ENCODE measurements around the gene ZNF500.

Gene ZNF500

DNA sequence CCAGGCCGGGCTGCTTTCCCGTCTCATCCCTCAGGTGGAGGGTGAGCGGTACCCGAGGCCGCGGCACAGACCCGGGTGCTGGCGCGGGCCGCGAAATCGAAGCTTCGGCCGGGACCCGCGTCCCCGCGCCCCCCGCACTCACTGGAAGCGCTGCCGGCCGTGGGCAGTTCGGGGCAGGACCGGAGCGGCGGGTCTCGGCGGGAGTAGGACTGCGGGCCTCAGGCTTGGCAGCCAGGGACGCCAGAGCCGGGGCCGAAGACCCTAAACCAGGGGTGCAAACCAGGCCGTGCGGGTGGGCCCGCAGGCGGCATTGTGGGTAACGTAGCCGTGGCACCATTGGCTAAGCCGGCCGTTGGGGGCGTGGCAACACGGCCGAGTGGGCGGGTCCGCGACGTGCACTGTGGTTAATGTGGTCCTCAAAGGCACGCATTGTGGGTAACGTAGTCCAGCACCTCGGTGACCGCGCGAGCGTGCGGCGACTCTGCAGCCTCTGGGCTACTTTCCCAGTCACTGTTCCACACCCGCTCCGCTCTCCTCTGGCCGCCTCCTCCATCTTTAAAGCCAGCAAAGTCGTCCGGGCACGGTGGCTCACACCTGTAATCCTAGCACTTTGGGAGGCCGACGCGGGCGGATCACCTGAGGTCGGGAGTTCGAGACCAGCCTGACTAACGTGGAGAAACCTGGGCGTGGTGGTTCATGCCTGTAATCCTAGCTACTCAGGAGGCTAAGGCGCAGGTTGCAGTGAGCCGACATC is at the start of gene ZNF500:
TSS of gene ZNF500 (minus strand) at position 288 of the 754 bp plus-strand sequence. CDS start 1,184 bp downstream, outside the sequence.
- peak; percentile 94 for DNase-seq

DNA sequence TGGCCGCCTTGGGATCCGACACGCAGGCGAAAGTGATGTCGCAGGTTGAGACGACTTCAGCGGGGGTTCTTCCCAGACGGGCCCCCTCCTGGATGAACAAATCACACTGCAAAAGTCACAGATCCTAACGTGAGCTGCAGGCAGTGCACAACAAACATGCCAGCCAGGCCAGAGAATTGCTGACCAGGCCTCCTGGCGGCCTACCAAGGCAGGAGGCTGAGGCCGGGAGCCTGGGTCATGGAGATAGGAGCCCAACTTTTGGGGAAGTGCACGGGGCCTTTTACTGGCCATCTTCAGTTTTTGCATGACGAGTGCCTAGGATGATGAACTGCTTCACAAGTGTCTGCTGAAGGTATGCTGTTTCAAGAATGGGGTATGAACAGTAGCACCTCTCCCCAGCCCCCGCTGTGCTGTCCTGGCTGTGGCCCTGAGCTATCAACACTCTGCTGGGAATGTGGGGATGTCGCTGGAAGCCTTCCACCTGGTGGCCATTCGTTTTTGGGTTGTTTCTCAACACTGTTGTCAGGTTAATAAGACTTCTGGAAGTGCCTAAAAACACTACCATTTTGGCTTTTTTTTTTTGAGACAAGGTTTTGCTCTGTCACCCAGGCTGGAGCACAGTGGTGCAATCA is 47.7 kb upstream of the ZNF500 start:
- DNase-seq, result no peak

DNA sequence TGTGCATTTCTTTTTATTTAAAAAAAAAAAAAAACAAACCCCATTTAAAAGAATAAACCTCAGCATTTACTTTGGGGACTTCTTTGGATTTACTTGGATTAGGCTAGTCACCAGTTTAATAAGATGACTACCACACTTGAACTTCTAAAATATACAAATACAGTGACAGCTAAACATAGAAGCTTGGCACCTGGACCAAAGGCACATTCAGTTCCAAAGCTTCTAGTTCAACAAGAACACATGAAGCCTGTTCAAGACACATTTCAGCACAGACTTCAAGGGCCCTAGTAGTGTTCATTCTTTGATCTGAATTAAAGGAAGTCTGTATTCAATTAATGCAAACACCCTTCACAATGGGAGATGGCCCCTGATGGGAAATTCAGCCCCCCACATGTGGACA is 47.1 kb upstream of the ZNF500 start:
- no peak for DNase-seq

DNA sequence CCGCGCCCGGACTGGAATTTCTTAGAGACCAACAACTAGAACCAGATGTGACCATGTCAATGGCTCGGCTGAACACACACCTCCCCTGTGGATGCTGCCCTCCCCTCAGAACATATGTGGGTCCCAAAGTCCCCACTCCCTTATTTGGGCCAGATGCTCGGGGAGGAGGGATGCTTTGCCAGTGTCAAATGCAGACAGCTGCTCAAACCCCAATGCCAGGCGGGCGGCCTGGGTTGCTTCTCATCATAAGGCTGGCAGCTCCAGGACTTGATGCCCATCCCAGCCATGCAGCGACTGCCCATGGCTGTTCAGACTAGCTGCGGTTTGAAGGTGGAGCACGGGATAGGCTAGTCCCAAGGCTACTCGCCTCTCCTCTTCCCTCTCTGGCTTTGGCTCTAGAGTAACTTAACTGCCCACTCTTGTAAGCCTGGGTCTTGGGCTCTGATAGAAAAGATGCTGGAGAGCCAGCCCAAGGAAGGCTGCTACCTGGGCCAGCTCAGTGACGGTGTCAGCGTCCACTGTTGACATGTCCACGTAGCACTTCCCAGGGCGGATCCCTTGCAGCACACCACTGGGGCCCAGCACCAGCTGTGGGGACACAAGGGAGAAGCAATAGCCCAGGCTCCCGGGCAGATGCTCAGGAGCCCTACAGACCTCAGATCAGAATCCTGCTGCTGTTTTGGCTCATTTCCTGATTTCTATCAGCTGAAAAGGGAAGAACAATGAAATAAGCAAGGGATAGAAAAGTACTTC is 46.5 kb upstream of the ZNF500 start:
- DNase-seq, result no peak

DNA sequence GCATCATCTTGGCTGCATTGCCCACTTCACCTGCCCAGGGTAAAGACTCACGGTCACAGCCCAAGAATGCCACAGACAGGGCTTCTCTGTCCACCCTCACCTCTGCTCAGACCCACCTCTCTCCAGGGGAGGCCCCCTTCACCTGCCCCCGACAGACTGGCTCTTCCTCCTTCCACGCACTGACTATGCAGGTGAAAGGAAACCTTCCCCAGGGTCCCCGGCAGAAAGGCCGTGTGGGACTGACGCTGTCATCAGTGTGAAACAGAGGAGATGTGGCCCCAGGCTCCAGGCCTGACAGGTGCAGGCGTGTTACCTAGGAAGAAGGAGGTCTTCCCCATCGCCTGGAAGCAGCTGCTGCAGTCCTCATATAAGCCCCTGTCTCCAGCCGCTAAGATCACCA is 44.8 kb upstream of the ZNF500 start:
- DNase-seq, result no peak

DNA sequence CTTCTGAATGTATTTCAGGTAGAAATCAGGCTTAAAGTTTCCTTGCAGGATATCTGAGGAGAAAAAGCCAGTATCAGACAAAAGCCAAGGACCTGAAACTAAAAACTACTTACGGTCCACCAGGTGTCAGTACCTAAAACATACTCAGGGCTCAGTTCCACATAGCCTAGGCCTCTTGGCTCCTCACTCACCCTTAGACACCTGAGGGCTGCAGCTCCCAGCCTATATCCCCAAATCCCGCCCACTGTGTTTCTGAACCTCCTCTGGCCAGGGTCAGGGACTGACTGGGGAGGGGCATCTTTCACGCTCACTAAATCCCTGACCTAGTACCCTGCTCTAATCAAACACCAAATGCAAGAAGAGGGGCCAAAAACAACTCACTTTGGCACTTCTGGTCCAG is 44.3 kb upstream of the ZNF500 start:
- DNase-seq, result no peak

- DNase-seq, result no peak
Measured at GRCh38 chr16:4806280-4806679, 39.3 kb upstream of the ZNF500 start.

GRCh38 chr16:4805231-4805630 is 38.3 kb upstream of the ZNF500 start:
- DNase-seq, result no peak

- no peak for DNase-seq
Measured at GRCh38 chr16:4803898-4804762, 37.2 kb upstream of the ZNF500 start.

DNA sequence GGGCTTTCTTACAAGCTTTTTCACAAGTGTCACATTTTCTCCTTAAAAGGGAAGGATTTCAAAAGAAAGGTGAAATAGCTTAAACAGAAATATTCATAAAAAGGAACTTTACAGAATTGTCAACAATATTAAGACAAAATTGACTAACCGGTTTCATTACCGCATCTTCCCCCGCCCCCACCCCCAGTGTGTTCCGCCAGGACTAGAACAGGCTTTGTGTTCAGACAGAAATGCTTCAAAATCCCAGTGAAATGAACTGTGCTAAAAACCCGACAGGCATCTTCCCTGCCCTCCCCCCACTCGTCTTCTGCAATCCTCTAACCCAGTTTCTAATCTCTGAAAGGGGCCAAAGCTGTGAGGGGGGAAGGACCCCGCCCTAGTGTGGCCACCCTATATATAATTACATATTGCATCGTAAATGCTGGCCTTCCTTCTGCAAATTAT is 36.5 kb upstream of the ZNF500 start:
- peak; percentile 50 for DNase-seq

- DNase-seq, result peak; percentile 85
Measured at GRCh38 chr16:4802659-4803287, 35.8 kb upstream of the ZNF500 start.

DNA sequence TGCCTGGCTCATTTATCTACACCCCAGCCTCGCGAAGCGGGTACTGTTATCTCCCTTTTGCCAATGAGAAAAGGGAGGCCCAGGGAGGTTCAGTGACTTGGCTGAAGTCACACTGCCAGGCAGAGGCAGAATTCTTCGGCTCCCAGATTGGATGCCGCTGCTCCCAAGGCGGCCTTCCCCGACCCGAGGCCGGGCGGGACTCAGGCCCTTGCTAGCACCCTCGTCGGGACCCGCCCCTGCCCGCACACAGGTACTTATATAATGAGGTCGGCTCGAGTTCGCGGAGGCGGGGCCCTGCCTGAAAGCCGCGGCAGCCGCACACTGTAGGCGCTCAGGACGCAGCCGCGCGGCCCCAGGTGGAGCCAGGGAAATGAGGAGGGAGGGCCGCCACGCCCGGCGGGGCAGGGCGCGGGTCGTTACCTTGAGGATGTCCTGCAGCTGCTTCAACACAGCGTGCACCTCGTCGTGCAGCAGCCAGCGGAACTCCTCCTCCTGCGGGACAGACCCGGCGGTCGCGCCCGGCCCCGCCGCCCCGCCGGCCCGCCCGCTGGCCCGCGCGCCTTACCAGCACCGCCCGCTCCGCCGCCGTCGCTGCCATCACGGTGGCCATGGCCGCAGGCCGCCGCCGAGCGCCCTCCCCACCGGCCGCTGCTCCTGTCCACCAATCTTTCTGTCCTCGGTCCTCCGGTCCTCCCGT is 35.1 kb upstream of the ZNF500 start, which contains the start of gene ROGDI:
TSS of gene ROGDI (minus strand) at position 672 of the 697 bp plus-strand sequence. CDS start at position 610, 62 bp downstream.
- DNase-seq, result peak; percentile 41

DNA sequence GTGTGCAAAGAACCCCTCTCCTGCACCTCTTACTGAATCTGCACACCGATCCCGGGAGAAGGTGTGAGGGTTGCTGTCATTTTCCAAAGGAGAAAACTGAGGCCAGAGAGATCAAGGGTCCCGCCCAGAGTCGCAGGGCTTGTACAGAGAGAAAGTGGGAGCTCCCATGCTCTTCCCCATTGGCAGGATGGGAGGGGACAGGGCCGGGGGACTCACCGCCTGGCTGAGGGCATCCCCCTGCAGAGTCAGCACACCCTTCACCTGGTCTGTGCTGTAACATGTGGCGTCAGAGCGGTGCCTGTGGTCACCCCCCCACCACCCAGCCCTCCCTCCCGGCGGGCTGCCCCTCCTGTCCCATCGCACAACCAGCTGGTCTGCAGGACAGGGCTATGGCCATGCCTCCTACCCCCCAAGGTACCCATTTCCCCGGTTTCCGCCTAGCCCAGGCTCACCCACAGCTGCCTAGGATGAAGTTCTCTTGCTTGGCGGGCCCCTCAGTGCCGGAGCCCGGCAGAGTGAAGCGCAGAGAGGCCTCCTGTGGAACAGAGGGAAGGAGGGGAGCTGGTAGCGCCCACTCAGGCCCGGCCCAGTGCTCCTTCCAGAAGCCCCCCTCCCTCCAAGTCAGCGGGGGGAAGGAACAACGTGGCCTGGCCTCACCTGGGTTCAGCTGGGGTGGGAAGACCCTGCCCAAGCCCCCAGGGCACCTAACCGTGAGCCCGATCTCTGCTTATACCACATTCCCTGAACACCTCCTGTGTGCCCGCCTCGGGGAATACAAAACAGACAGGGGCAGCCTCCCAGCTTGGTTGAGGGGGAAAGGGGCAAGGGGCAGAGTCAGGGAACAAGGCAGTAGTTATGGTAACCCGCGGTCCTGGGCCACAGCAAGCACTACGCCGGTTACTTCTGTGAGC is 34.3 kb upstream of the ZNF500 start:
- no peak for DNase-seq

DNA sequence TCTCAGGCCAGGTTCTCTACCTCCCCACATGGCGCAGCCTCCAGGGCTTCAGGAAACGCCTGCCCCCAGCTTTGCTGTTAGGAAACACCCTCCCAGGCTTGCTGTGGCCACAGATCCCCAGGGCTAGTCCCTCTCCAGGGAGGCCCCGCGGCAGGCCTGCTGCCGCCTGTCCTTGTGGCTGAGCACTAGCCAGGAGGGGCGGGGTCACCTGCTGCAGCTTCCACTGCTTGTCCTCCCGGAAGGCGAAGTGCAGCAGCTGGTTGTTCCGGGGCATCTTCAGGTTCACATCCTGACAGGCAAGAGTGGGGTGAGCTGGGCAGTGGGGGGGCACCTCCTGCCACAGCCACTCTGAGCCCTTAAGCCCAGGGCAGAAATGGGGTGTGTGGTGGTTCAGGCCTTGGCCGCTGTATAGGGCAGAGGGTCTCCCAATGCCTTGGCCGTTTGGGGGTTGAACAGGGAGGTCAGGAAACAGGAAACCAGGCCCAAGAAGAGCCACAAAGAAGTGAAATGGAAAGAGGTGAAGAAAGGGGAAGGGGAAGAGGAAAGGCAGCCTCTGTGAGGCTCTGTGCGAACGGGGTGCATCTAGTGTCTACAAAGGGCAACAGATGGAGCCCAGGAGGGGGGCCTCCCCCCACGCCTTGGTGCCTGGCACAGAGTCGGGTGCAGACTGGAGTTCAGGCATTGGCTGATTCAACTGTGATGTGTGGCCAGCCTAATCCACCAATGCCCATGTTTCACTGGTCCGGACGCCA is 33.5 kb upstream of the ZNF500 start:
- DNase-seq, result peak; percentile 85

DNA sequence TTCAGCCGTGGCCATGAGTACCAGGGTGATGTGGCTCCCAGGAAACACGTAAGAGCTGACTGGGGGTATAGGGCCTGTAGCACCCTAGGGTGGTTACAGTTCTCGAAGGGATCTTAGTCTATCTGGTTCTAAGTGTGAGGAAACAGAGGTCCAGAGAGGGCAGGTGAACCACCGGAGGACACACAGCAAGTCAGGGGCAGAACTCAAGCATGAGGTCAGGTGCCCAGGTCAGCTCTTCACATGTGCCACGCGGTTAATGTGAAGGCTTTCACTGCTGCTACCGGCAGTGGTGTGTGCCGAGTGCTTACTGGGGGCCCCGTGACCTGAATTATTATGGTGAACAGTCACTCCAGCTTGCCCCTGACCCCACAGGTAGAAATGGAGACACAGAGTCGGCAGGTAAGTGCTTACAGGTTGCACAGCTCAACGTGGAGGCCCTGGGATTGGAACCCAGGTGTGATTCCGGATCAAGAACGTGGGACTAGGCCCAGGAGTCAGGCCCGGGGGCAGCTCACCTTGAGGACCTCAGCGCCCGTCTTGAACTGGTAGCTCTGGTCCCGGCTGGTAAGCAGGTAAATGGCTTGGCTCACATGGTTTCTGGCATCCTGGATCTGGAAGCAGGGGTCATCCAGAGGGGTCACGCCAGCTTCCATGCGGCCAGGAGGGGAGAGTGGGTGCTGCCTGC is 32.4 kb upstream of the ZNF500 start:
- no peak for DNase-seq

DNA sequence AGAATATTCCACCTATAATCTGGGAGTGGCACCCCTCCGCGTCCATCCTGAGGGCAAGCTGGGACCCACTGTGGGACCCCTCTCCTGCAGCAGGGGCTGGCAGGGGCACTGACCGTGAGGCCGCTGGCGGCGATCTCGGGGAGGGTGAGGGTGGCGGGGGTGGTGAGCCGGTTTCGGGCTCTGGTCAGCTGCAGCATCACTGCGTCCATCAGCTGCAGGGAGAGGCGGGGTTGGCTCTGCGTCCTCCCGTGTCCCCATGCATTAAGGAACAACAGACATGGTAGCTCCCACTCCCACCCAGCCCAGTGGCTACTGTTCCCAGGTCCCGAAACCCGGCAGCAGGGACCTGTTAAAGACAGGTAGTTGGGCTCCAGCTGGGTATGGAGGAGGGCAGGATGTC is 31.5 kb upstream of the ZNF500 start:
- no peak for DNase-seq

- no peak for DNase-seq
Measured at GRCh38 chr16:4797805-4798252, 30.9 kb upstream of the ZNF500 start.

DNA sequence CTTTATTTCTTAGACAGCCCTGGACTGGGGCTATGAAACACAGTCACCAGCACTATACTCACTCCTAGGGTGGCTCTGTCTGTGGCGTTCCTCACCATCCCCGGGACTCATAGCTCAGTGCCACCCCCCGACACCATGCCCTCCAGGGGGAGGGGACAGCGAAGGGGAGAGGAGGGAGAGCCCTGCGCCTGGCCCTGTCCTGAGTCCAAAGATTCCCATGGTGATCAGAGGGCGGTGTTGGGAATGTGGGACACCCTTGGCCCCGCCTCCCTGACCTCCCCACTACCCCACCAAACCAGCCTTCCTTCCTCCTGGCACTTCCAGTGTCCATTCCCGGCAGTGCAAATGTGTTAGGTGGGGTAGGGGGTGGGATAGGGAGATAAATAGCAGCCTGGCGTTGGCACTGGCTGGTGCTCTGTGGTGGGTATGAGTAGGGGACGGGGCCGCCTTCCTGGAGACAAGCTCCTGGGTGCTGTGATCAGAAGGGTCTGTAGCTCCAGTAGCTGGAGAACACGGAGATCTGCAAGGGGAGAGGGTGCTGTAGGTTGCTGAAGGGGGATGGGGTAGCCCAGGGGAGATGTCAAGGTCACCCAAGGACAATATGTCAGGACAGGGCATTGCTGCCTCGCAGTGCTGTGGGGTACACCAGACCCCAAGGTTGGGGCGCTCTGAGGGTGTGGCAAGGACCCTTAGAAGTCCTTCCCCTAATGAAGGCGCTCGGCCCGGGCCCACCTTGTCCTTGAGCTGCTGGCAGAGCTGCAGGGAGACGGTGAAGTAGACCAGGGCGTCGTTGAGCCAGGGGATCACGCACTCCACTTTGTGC is 30.2 kb upstream of the ZNF500 start:
- no peak for DNase-seq
